Measurements from ENCODE around the gene TMEM33. TPM values are rescaled to one million over a fixed set of nuclear protein-coding genes. Genes with fewer than 3 reads are reported as not detected.

Gene TMEM33
- total and polyA plus RNA-seq, 2 of the 8 experiments (the other 6 are each of a cell fraction or from before 2014, with no cell fraction given): 72.5 to 94.4 TPM

GRCh38 chr4:41887821-41888686 is 47.2 kb upstream of the TMEM33 start:
- ChIA-PET POLR2A (ENCODE audit: partially characterized antibody) (no interaction called here), CTCF (ENCODE audit: partially characterized antibody) (interaction anchor here (0.6 to 7.6 kb wide), 45 partner anchors 8 to 796 kb away, joined by 3 to 58 read pairs (median 4); no protein-coding TSS in a partner anchor)
- 9% methylated on average over 3 of the region's 3 CpGs; no CpG with 5 or more reads in 1 of the 2 experiments for WGBS, 2 experiments (ENCODE audit: extremely low coverage in 1 of 2, insufficient coverage in 1 of 2, insufficient read length in 1 of 2, insufficient replicate concordance in 2 of 2, low coverage in 1 of 2, low lambda C conversion rate in 2 of 2, missing lambda C conversion rate in 1 of 2)
- Histone ChIP-seq H2BK12ac (ENCODE audit: low read depth, low read length) (no peak overlapping the region), H2BK5ac (ENCODE audit: low read depth, low read length) (no peak overlapping the region), H4K8ac (ENCODE audit: extremely low read depth, insufficient read depth, low read length) (no peak overlapping the region), H2BK120ac (replicated peaks; ENCODE audit: low read depth, low read length) (no peak overlapping the region), H3K79me1 (ENCODE audit: low read depth, low read length) (no peaks in the 10 kb centered on the region), H3K27me3 (replicated peaks in 1 of 4; ENCODE audit: control insufficient read depth in 3 of 4, extremely low read depth in 1 of 4, insufficient read depth in 3 of 4, low read length in 3 of 4) (peaks cover 3 to 17% (median 16%) of the 10 kb centered on the region in 4 experiments), H3K79me2 (ENCODE audit: control insufficient read depth in 1 of 2, insufficient read depth in 2 of 2, low read length in 2 of 2) (no peaks in the 10 kb centered on the region), H3K4ac (replicated peaks; ENCODE audit: insufficient read length, low read depth, low read length) (no peak overlapping the region), H3K27ac (ENCODE audit: low read depth, low read length) (no peak overlapping the region), H2AK5ac (ENCODE audit: low read depth, low read length) (no peak overlapping the region), H3K18ac (ENCODE audit: extremely low read depth, low read length) (no peak overlapping the region), H4K20me1 (replicated peaks in 1 of 2; ENCODE audit: control insufficient read depth in 1 of 2, insufficient read depth in 2 of 2, low read length in 2 of 2) (peaks cover 0 to 2% of the 10 kb centered on the region in 2 experiments), H3K14ac (ENCODE audit: insufficient read length) (no peak overlapping the region), H3K4me2 (ENCODE audit: insufficient read depth in 1 of 2, low read depth in 2 of 2, low read length in 2 of 2) (no peak overlapping the region), H2BK15ac (ENCODE audit: low read length) (no peak overlapping the region), H3K9ac (replicated peaks in 1 of 4; ENCODE audit: extremely low read depth in 1 of 4, low read depth in 3 of 4, low read length in 3 of 4) (no peak overlapping the region), H3K23ac (ENCODE audit: insufficient read length) (no peak overlapping the region), H3K9me3 (ENCODE audit: insufficient read depth in 2 of 2, low read depth in 1 of 2, low read length in 1 of 2) (no peaks in the 10 kb centered on the region), H3K4me1 (replicated peaks in 1 of 4; ENCODE audit: control insufficient read depth in 3 of 4, insufficient read depth in 4 of 4, low read length in 3 of 4) (no peaks in the 10 kb centered on the region), H3K36me3 (ENCODE audit: control insufficient read depth in 2 of 4, insufficient read depth in 4 of 4, low read length in 3 of 4) (no peaks in the 10 kb centered on the region), H2AFZ (ENCODE audit: low read length) (no peak overlapping the region), H2BK20ac (ENCODE audit: low read length) (no peak overlapping the region), H3K23me2 (ENCODE audit: low read depth, low read length) (no peaks in the 10 kb centered on the region), H3K4me3 (ENCODE audit: extremely low read depth in 1 of 4, insufficient read depth in 2 of 4, low read depth in 3 of 4, low read length in 4 of 4) (no peak overlapping the region), H4K91ac (replicated peaks; ENCODE audit: insufficient read length, low read length) (no peak overlapping the region), H4K5ac (ENCODE audit: insufficient read length, low read depth, low read length) (no peak overlapping the region), H3K56ac (replicated peaks; ENCODE audit: insufficient read length, low read depth, low read length) (no peak overlapping the region)
- TF ChIP-seq RAD21 (IDR thresholded peaks at IDR 0.05 in 1 of 2, conservative IDR thresholded peaks at IDR 0.05 in 1 of 2; ENCODE audit: low read depth in 2 of 2, low read length in 2 of 2): peak; percentile 79 to 80
- TF ChIP-seq CTCF (IDR thresholded peaks at IDR 0.05; ENCODE audit: control extremely low read depth in 1 of 3, insufficient read depth in 1 of 3, low read depth in 1 of 3, low read length in 3 of 3): peak in 2 of 3 experiments; percentile 63 to 69; a peak in 3 of 4 replicates
- no peak for TF ChIP-seq PHF8 (conservative IDR thresholded peaks at IDR 0.05; ENCODE audit: low read depth, low read length)
- TF ChIP-seq EZH2 (IDR thresholded peaks at IDR 0.05; ENCODE audit: low read depth, low read length, severe bottlenecking): no peak
- TF ChIP-seq ASH2L (IDR thresholded peaks at IDR 0.05; ENCODE audit: low read length): no peak
- FAIRE-seq (peak; percentile 63), DNase-seq (ENCODE audit: low read depth in 1 of 2, low spot score in 2 of 2) (no peak)

Data from H1 (cell line).